Muscle layer of duodenum (tissue), 2 donors: Measurements from ENCODE around the gene TTC33.
"Not testable (repeated sequence)": the region's sequence is repeated elsewhere in the genome, so short reads cannot be mapped to it uniquely, and the experiment has no call there.

ENCODE experiments used
- H3K27ac ChIP-seq: one replicate; pipeline ENCODE4 v1.7.0; 2013; ENCODE audit warnings: mild to moderate bottlenecking, low read length
- H3K27me3 ChIP-seq: one replicate; pipeline ENCODE4 v1.7.0; 2013; ENCODE audit warnings: low read depth, mild to moderate bottlenecking, control low read depth, low read length
- H3K36me3 ChIP-seq, 2 donors: one replicate each; pipeline ENCODE4 v1.7.0; 2013; ENCODE audit warnings: low read length in 2 of 2, control low read depth in 1 of 2, mild to moderate bottlenecking in 1 of 2; ENCODE audit not compliant: insufficient read depth in 2 of 2, control insufficient read depth in 1 of 2
- H3K4me1 ChIP-seq, 2 donors: one replicate each; pipeline ENCODE4 v1.7.0; 2013; ENCODE audit warnings: low read length in 2 of 2, mild to moderate bottlenecking in 2 of 2, control low read depth in 1 of 2, moderate library complexity in 1 of 2; ENCODE audit not compliant: insufficient read depth in 2 of 2, control insufficient read depth in 1 of 2
- H3K4me3 ChIP-seq, 2 donors: one replicate each; pipeline ENCODE4 v1.7.0; 2013; ENCODE audit warnings: low read length in 2 of 2, low read depth in 1 of 2, mild to moderate bottlenecking in 1 of 2
- H3K9me3 ChIP-seq, 2 donors: one replicate each; pipeline ENCODE4 v1.7.0; 2013; ENCODE audit warnings: low read length in 2 of 2, control low read depth in 1 of 2, mild to moderate bottlenecking in 1 of 2; ENCODE audit not compliant: control insufficient read depth in 1 of 2
- donor health status: healthy.

TTC33 gene

GRCh38 chr5:40791715-40792139 lies 36.0 kb upstream of the TTC33 start:
- Histone ChIP-seq H3K9me3 (no peaks in the 10 kb centered on the region), H3K27me3 (no peaks in the 10 kb centered on the region), H3K4me1 (peaks cover 9 to 14% of the 10 kb centered on the region in 2 donors), H3K27ac (no peak overlapping the region), H3K4me3 (no peak overlapping the region), H3K36me3 (peaks cover 0 to 9% of the 10 kb centered on the region in 2 donors)

DNA sequence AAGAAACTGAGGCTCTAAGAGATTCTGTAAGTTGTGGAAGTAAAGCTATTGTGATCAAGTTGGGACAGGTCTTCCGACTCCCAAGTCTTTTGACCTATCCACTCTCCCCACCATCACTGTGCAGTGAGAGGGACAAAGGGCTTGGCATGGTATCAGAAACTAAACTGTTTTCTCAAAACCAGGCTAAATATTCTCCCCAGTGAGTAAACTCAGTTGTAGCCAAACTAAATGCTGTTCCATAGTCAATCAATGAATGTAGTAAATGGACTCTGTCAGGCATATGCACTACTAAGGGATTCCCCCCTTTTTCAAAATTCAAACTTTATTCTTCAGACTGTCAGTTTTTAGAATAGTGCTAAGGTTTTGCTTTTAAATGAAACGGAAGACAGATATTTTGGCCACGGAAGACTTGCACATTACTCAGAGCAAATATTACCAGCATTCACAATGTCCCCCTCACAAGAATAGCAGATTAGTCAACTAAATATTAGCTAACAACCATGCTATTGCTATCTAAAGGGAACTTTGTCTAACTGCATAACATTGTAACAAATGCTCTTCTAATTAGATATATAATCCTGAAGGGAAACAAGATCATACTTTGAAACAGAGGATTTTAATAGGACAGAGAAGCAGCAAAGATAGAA lies 35.3 kb upstream of the TTC33 start:
- Histone ChIP-seq H3K27ac (no peak overlapping the region), H3K4me3 (no peak overlapping the region), H3K27me3 (no peaks in the 10 kb centered on the region), H3K36me3 (peaks cover 0 to 9% of the 10 kb centered on the region in 2 donors), H3K4me1 (peaks cover 3 to 11% of the 10 kb centered on the region in 2 donors), H3K9me3 (no peaks in the 10 kb centered on the region)

DNA sequence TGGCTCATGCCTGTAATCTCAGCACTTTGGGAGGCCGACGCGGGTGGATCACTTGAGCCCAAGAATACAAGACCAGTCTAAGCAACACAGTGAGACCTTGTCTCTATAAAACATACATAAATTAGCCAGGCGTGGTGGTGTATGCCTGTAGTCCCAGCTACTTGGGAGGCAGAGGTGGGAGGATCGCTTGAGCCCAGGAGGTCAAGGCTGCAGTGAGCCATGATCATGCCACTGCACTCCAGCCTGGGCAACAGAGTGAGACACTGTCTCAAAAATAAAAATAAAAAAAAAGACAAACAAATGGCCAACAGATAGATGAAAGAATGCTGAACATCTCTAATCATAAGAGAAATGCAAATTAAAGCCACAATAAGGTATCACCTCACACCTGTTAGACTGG lies 33.2 kb upstream of the TTC33 start:
- H3K4me1 ChIP-seq: not testable (repeated sequence)

DNA sequence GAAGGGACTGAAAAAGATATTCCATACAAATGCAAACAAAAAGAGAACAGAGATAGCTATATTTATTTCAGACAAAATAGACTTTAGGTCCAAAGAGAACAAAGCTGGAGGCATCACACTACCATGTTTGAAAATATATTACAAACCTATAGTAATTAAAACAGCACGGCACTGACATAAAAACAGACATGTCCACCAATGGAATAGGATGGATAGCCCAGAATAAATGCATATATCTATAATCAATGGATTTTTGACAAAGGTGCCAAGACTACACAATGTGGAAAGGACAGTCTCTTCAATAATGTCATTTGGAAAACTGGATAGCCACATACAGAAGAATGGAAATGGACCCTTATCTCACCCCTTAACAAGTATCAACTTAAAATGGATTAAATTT lies 32.2 kb upstream of the TTC33 start:
- H3K27ac ChIP-seq: no peak overlapping the region
- no peak overlapping the region for H3K4me3 ChIP-seq
- H3K27me3 ChIP-seq: no peaks in the 10 kb centered on the region
- H3K4me1 ChIP-seq: peaks cover 0 to 7% of the 10 kb centered on the region in 2 donors
- H3K36me3 ChIP-seq: peaks cover 0 to 9% of the 10 kb centered on the region in 2 donors
- H3K9me3 ChIP-seq: no peaks in the 10 kb centered on the region

More for the DNA sequence above, 33.2 kb upstream of the TTC33 start:
- not testable (repeated sequence) for H3K36me3 ChIP-seq, H3K27ac ChIP-seq, H3K9me3 ChIP-seq, H3K27me3 ChIP-seq, H3K4me3 ChIP-seq

- not testable (repeated sequence) for H3K4me3 ChIP-seq, H3K9me3 ChIP-seq, H3K27me3 ChIP-seq, H3K36me3 ChIP-seq, H3K27ac ChIP-seq
- H3K4me1 ChIP-seq: peaks cover 8 to 10% of the 10 kb centered on the region in 2 donors
These were observed 30.9 kb upstream of the TTC33 start for GRCh38 chr5:40786664-40787063.

GRCh38 chr5:40784916-40785315 lies 29.2 kb upstream of the TTC33 start:
- Histone ChIP-seq H3K36me3 (peaks cover 0 to 9% of the 10 kb centered on the region in 2 donors), H3K4me1 (peaks cover 6 to 8% of the 10 kb centered on the region in 2 donors), H3K4me3 (no peak overlapping the region), H3K27ac (no peak overlapping the region), H3K9me3 (no peaks in the 10 kb centered on the region), H3K27me3 (no peaks in the 10 kb centered on the region)

DNA sequence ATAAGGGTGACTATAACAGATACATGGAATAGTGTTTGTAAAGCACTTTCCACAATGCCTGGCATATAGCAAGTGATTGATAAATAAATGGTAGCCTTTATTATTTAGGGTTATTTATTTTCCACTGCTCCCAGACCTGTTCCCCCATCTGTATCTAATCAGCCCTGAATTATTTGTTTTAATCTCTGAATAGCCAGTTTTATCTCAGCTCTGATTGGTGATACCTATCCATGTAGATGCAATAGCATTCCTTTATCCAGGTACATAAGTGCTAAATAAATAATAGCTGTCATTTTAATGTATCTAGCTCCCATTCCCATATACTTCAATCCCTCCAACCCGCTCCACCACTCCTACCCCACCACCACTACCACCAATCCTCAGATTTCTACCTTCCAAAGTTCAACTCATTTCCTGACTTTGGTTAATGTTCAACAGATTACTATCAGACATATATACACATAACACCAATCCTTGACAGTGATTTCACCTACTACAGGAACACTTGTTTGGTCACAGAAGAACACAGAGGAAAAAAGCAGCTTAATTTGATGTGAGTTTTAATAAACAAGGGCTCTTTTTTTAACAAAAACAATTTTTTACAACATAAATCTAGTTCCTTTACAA lies 28.4 kb upstream of the TTC33 start:
- H3K9me3 ChIP-seq: no peaks in the 10 kb centered on the region
- no peak overlapping the region for H3K4me3 ChIP-seq
- H3K27me3 ChIP-seq: no peaks in the 10 kb centered on the region
- peaks cover 0 to 9% of the 10 kb centered on the region in 2 donors for H3K36me3 ChIP-seq
- no peak overlapping the region for H3K27ac ChIP-seq
- H3K4me1 ChIP-seq: peaks cover 6 to 8% of the 10 kb centered on the region in 2 donors

DNA sequence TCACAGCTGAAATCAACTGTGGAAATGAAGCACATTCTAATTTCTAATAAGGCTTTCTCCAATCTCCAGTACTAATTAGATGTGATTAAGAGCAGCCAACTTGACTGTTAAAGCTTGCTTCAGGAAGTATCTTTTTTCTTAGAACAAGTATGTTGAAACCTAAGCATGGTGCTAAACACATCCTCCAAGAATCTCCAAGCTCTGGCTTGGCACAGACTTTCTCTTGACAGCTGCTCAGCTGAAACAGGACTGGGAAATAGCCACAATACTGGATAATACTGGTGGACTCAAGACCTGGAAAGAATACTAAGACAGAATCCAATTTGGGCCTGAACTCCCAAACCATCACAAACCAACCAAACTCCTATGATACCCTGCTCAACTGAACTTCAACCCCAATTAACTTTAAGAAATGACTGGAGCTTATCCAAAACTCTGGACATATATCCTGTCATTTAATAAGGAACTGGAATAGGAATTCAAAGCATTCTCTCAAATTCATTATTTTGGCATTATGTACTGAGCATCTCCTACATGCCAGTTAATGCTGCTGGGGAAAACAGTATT lies 26.2 kb upstream of the TTC33 start:
- Histone ChIP-seq H3K36me3 (no peaks in the 10 kb centered on the region), H3K27me3 (no peaks in the 10 kb centered on the region), H3K27ac (no peak overlapping the region), H3K9me3 (no peaks in the 10 kb centered on the region), H3K4me1 (peaks cover 6 to 8% of the 10 kb centered on the region in 2 donors), H3K4me3 (no peak overlapping the region)

DNA sequence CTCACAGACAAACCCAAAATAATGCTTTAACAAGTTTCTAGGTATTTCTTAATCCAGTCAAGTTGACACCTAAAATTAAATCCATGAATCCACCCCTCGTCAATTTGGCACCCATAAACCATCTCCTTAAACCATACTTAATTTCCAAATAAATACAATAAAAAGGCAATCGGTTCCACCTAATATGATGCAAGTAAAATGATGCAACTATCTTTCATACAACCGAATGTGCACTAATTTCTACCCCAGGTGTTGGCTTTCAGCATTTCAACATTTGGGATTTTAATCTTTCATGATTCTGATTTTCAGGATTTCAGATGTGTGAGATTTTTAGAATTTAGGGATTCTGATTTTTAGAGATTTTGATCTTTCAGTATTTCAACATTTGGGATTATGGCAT lies 25.1 kb upstream of the TTC33 start:
- Histone ChIP-seq H3K4me3 (no peak overlapping the region), H3K36me3 (peaks cover under 1 to 4% of the 10 kb centered on the region in 2 donors), H3K9me3 (no peaks in the 10 kb centered on the region), H3K4me1 (peaks cover 6 to 13% of the 10 kb centered on the region in 2 donors), H3K27ac (no peak overlapping the region), H3K27me3 (no peaks in the 10 kb centered on the region)

DNA sequence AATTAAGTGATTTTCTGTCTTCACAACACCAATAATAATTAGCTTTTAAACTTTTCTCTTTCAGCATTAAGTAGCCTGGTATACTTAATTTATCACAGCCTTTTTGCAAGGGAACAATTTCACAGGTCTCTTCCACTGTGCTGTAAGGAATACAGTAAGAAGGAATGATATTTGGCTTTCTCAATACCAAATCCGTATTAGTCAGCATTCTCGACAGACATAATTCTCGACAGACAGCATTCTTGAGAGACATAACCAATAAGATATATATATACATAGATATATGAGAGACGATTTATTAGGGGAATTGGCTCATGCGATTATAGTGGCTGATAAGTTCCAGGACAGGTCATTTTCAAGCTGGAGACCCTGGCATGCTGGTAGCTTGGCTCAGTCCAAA lies 24.4 kb upstream of the TTC33 start:
- H3K4me3 ChIP-seq: no peak overlapping the region
- H3K4me1 ChIP-seq: peaks cover 11 to 13% of the 10 kb centered on the region in 2 donors
- H3K27ac ChIP-seq: no peak overlapping the region
- no peaks in the 10 kb centered on the region for H3K9me3 ChIP-seq
- H3K36me3 ChIP-seq: peaks cover 7 to 10% of the 10 kb centered on the region in 2 donors
- no peaks in the 10 kb centered on the region for H3K27me3 ChIP-seq

GRCh38 chr5:40779561-40779960 lies 23.8 kb upstream of the TTC33 start:
- Histone ChIP-seq H3K4me3 (no peak overlapping the region), H3K27ac (no peak overlapping the region), H3K27me3 (no peaks in the 10 kb centered on the region), H3K36me3 (peaks cover 9 to 10% of the 10 kb centered on the region in 2 donors), H3K4me1 (peaks cover 11 to 13% of the 10 kb centered on the region in 2 donors), H3K9me3 (no peaks in the 10 kb centered on the region)
